HepG2 (cell line): ENCODE measurements around the gene CLDN19. TPM values are rescaled to one million over a fixed set of nuclear protein-coding genes. Genes with fewer than 3 reads are reported as not detected.

Experiments
- AHR ChIP-seq: IDR thresholded peaks from 2 replicates; pipeline ENCODE4 v1.6.1; 2018; ENCODE audit warnings: missing genetic modification reagents, missing compliant biosample characterization
- ASH2L ChIP-seq: fragments of 300-600, 200-600 bp; sonication (generic); IDR thresholded peaks from 2 replicates; pipeline ENCODE4 v1.7.0; 2017; ENCODE audit warnings: low read depth, mild to moderate bottlenecking, moderate library complexity, mixed read lengths, low read length; ENCODE audit not compliant: insufficient read length
- FOXJ3 ChIP-seq: sonication (generic); formaldehyde crosslinking; IDR thresholded peaks from 2 replicates; pipeline ENCODE4 v1.4.0; 2020; ENCODE audit warnings: missing genetic modification reagents, mild to moderate bottlenecking, borderline replicate concordance
- HDAC2 ChIP-seq: sonication (generic); formaldehyde crosslinking; IDR thresholded peaks from 2 replicates; pipeline ENCODE4 v1.4.0; 2020; ENCODE audit warnings: missing genetic modification reagents
- KAT7 ChIP-seq: IDR thresholded peaks from 2 replicates; pipeline ENCODE4 v1.6.1; 2018; ENCODE audit warnings: borderline replicate concordance, missing compliant biosample characterization
- KLF11 ChIP-seq: IDR thresholded peaks from 2 replicates; pipeline ENCODE4 v1.6.1; 2016; ENCODE audit warnings: missing compliant biosample characterization
- MXD4 ChIP-seq: IDR thresholded peaks from 2 replicates; pipeline ENCODE4 v1.6.1; 2016; ENCODE audit warnings: mild to moderate bottlenecking, missing biosample characterization, missing genetic modification reagents
- PAF1 ChIP-seq: IDR thresholded peaks from 2 replicates; pipeline ENCODE4 v1.6.1; 2016; ENCODE audit warnings: missing genetic modification reagents, missing compliant biosample characterization
- PRDM15 ChIP-seq: sonication (generic); formaldehyde crosslinking; IDR thresholded peaks from 2 replicates; pipeline ENCODE4 v1.4.0; 2020; ENCODE audit warnings: missing genetic modification reagents
- PRPF4 ChIP-seq: fragments of 200-400 bp; formaldehyde crosslinking; IDR thresholded peaks from 2 replicates; pipeline ENCODE4 v1.6.1; 2016; ENCODE audit warnings: low read length, low read depth; ENCODE audit not compliant: poor library complexity, severe bottlenecking
- RAD51 ChIP-seq: fragments of 450-650 bp; IDR thresholded peaks from 2 replicates; pipeline ENCODE4 v1.6.1; 2016; ENCODE audit warnings: borderline replicate concordance
- SMC3 ChIP-seq: IDR thresholded peaks from 2 replicates; pipeline ENCODE4 v1.6.1; 2011; ENCODE audit warnings: low read length, improper control_type of control experiment
- TGIF2 ChIP-seq: IDR thresholded peaks from 2 replicates; pipeline ENCODE4 v1.6.1; 2016; ENCODE audit warnings: control low read depth, missing compliant biosample characterization
- ZNF136 ChIP-seq: sonication (generic); formaldehyde crosslinking; IDR thresholded peaks from 2 replicates; pipeline ENCODE4 v1.8.1; 2022; ENCODE audit warnings: low read depth, mild to moderate bottlenecking, moderate library complexity, missing genetic modification reagents
- ZNF17 ChIP-seq: sonication (generic); formaldehyde crosslinking; IDR thresholded peaks from 2 replicates; pipeline ENCODE4 v1.5.0; 2020; ENCODE audit warnings: mild to moderate bottlenecking, missing genetic modification reagents
- ZNF33B ChIP-seq: sonication (generic); formaldehyde crosslinking; IDR thresholded peaks from 2 replicates; pipeline ENCODE4 v1.5.1; 2020; ENCODE audit warnings: mild to moderate bottlenecking, missing genetic modification reagents
- ZNF432 ChIP-seq: sonication (generic); formaldehyde crosslinking; IDR thresholded peaks from 2 replicates; pipeline ENCODE4 v1.5.0; 2020; ENCODE audit warnings: missing genetic modification reagents, mild to moderate bottlenecking, borderline replicate concordance
- ZNF660 ChIP-seq: sonication (generic); formaldehyde crosslinking; IDR thresholded peaks from 2 replicates; pipeline ENCODE4 v1.5.1; 2020; ENCODE audit warnings: mild to moderate bottlenecking, low read depth, missing genetic modification reagents, borderline replicate concordance
- ZSCAN25 ChIP-seq: sonication (generic); formaldehyde crosslinking; IDR thresholded peaks from 2 replicates; pipeline ENCODE4 v1.8.0; 2022; ENCODE audit warnings: mild to moderate bottlenecking, missing genetic modification reagents
- polyA plus RNA-seq, 8 experiments: library from polyadenylated mRNA; depleted of rRNA in 3 of 8; stranded (reverse) in 7 of 8; unstranded in 1 of 8; fragments of >200 nt; fragmentation: Illumina TruSeq in 4 of 8; extraction: Trizol in 4 of 8; gene quantifications; 2 replicates each; pipeline versions ENCODE4 v1.2.1 to v1.2.3, GENCODE V29; 2011 to 2016; ENCODE audit warnings: low read depth in 4 of 8, missing spikeins in 1 of 8, mixed read lengths in 1 of 8; ENCODE audit not compliant: insufficient read depth in 1 of 8
- total RNA-seq, 5 experiments: library from RNA; depleted of rRNA; stranded (reverse); fragments of >200 nt; fragmentation: Illumina TruSeq; extraction: Trizol; gene quantifications; 2 replicates each; pipeline ENCODE4 v1.2.3, GENCODE V29; 2016; ENCODE audit warnings: low read depth in 1 of 5
- TF ChIP-seq, protein P1 (sequence below): IDR thresholded peaks from 2 replicates; pipeline ENCODE4 v1.6.1; 2016; ENCODE audit warnings: low read depth, control low read depth
- TF ChIP-seq, protein P2 (sequence below): sonication (generic); formaldehyde crosslinking; IDR thresholded peaks from 2 replicates; pipeline ENCODE4 v1.4.0; 2020; ENCODE audit warnings: missing genetic modification reagents, borderline replicate concordance

The CLDN19 gene
- total and polyA plus RNA-seq, 2 of the 13 experiments (the other 11 are each of a cell fraction or from before 2014, with no cell fraction given), result 5.0 to 7.6 TPM

DNA sequence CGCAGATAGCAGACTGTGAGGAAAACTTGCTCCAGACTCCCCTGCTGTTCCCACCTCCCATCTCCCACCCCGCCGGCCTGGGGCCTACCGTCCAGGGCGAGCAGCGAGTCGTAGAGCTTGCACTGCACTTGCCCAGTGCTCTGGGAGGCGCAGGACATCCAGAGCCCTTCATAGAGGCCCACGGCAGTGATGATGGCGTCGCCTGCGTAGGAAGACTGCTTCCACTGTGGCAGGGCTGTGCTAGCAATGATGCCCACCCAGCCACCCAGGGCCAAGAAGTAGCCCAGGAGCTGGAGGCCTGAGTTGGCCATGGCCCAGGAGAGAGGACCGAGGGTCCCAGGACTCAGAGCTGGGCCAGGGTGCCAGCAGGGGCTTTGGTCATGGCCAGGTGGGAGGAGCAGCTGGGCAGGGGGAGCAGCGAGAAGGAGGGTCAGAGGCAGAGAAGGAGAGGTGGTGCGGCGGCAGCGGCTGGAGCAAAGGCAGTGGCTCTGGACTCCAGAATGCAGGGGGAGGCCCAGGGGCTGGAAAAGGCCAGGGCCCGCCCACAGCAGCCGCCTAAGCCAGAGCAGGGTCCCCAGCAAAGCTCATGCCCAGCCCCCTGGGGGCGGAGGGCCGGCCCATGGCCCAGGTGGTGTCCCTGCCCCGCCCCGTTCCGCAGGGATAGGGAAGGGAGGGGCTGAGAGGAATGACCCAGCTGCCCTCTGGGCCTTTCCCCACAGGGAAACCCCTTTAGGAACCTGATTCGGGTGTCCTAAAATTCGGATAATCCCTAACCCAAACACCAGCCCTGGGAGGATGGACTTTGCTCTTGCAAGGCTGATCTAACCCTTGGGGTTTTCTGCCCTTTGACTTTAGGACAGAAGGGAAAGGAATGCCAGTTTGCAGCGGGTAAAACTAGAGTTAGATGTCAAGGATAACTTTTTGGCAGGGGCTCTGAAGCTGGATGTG lies at the start of gene CLDN19 (continued):
- TF ChIP-seq, protein P1, sequence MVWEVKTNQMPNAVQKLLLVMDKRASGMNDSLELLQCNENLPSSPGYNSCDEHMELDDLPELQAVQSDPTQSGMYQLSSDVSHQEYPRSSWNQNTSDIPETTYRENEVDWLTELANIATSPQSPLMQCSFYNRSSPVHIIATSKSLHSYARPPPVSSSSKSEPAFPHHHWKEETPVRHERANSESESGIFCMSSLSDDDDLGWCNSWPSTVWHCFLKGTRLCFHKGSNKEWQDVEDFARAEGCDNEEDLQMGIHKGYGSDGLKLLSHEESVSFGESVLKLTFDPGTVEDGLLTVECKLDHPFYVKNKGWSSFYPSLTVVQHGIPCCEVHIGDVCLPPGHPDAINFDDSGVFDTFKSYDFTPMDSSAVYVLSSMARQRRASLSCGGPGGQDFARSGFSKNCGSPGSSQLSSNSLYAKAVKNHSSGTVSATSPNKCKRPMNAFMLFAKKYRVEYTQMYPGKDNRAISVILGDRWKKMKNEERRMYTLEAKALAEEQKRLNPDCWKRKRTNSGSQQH (CRISPR knock-in tag), result no peak
- TF ChIP-seq HDAC2 (CRISPR knock-in tag) (peak; percentile 22; the same call in 1 of the 2 replicates), RAD51 (no peak), AHR (CRISPR knock-in tag) (no peak), ZNF660 (CRISPR knock-in tag) (no peak), PAF1 (CRISPR knock-in tag) (no peak), KLF11 (CRISPR knock-in tag) (no peak), ZNF33B (CRISPR knock-in tag) (peak; percentile 66; the same call in 1 of the 2 replicates), PRPF4 (no peak), ZNF136 (CRISPR knock-in tag) (0 out of 2 replicates have a peak, but pooled peaks have one; percentile 20), ZSCAN25 (CRISPR knock-in tag) (peak; percentile 97), ZNF17 (CRISPR knock-in tag) (0 out of 2 replicates have a peak, but pooled peaks have one; percentile 63), PRDM15 (CRISPR knock-in tag) (no peak), ASH2L (no peak), MXD4 (CRISPR knock-in tag) (no peak), FOXJ3 (no peak), ZNF432 (CRISPR knock-in tag) (no peak), TGIF2 (CRISPR knock-in tag) (0 out of 2 replicates have a peak, but pooled peaks have one; percentile 54), SMC3 (no peak), KAT7 (CRISPR knock-in tag) (no peak)
- TF ChIP-seq, protein P2, sequence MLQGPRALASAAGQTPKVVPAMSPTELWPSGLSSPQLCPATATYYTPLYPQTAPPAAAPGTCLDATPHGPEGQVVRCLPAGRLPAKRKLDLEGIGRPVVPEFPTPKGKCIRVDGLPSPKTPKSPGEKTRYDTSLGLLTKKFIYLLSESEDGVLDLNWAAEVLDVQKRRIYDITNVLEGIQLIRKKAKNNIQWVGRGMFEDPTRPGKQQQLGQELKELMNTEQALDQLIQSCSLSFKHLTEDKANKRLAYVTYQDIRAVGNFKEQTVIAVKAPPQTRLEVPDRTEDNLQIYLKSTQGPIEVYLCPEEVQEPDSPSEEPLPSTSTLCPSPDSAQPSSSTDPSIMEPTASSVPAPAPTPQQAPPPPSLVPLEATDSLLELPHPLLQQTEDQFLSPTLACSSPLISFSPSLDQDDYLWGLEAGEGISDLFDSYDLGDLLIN, result no peak
